LoVo (cell line): ENCODE measurements around the gene SLC24A3.

ENCODE experiments used
- DNase-seq: peaks from one replicate; pipeline ENCODE4 v3.0.0-alpha.2; 2016; ENCODE audit warnings: low spot score

SLC24A3 gene

DNA sequence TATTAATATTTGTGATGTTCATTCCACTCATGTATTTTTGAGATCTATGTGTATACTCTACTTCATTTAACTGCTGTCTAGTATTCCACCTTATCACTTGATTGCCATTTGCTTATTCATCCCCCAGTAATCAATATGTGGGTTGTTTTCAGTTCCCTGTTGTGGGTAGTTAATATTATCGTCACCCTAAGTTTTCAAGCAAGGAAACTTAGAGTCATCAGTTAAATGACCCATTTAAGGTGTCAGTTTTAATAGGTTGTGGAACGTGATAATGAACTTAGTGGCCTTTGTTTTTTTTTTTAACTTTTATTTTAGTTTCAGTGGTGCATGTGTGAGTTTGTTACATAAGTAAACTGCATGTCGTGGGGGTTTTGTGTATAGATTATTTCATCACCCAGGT lies 90.3 kb downstream of the SLC24A3 start:
- no peak for DNase-seq

DNA sequence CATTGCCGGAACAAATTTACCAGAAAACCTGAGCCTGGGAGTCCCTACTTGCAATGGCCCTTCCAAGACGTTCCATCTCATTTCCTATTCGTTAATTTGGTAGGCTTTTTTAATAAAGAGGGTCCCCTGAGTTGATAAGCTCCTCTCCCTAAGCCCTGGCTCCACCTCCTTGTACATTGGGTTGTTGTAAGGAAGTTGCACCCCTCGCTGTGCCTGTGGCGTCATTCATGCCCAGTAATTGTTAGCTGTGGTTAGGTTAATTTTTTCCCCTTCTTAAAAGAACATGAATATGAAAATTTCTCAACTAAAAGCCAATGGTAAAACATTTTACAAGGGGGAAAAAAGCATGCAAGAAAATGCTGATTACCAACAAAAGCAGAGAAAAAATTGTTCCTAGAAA lies 91.9 kb downstream of the SLC24A3 start:
- no peak for DNase-seq

DNA sequence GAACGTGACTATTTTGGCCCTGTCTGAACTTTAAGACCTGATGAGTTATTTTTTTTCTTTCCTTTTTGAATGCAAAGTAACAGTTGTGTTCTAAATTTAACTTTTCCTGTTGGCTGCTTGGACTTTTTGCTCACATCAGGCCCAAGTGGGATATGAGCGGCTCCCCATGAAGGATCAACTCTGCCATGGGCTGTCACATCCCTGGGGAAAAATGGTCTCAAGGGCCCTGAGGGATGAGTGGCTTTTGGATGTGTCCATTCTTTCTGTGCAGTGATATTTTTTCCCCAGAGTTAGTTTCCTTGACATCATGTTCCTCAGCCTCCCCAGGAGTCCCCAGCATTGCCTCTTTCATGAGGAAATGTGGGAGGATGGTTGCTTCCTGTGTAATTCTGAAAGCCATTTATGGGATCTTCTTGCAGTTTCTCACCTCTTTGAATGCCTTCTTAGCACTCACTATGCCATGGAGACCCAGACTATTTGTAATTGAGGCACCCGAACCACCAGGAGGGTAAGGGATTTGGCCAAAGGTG lies 92.5 kb downstream of the SLC24A3 start:
- DNase-seq, result no peak

DNA sequence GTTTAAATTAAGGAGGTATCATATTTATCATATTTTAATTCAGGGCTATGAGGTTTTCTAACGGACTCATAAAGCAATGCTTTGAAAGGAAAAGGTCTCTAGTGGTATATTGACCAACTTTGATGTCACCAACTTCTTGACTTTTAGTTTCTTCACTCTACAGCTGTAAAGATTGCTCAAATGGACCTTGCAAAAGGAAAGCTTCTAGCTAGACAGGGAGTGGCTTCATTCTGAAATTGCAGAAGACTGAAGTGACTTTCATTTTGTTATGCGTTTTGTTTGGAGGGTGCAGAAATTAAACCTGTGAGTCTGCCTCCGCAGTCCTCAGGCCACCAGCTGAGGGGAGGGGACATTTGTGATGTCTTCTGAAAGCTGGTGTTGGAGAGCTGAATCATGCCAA lies 95.7 kb downstream of the SLC24A3 start:
- no peak for DNase-seq

DNA sequence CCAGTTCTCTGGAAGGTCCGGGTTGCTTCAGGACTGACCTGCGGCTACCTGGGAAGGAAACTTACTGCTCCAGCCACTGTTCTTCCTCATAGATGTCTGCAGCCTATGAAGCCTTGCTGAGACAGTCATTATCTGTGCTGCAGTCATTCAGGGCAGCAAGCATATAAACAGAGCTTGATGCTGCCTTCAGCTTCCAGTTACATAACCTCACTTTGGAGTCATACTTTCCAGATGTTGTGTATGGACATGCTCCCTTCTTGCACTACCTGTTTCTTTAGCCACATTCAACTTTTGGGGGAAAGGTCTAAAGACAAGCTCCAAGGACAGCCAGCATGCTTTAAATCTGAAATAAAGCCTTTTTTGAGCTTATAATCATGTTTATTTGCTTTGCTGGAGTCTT lies 98.1 kb downstream of the SLC24A3 start:
- no peak for DNase-seq

DNA sequence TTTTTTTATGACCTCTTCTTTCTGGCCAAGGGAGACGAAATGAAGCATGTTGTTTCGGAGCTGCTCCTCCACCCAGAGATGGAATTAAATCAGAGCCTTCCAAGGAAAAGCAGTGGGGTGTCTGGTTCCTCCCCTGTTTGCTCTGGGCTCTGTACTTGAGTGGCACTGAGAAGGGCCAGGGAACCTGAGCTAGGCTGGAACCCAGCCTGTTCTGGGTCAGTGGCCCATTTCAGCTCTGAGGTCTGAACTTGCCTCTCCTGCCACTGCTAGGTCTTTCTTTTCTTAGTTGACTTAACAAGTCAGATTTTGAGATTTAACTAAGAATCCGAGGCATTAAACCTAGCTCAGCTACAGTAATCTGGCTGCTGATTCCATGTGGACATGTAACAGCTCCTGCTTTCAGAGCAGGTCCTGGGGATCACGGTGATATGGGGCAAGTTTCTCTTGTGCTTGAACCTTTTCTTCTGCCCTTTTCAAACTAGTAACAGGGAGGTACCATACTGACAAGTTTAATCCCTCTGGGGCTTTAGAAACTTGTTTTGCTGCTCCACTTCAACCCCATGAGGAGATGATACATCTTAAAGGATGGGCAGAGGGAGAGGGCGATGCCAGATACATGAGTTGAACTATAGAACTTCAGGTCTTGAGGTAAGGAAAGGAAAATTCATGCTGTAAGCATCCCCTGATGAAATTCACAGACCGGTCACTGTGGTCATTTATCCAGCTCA lies 101.1 kb downstream of the SLC24A3 start:
- DNase-seq, result no peak

DNA sequence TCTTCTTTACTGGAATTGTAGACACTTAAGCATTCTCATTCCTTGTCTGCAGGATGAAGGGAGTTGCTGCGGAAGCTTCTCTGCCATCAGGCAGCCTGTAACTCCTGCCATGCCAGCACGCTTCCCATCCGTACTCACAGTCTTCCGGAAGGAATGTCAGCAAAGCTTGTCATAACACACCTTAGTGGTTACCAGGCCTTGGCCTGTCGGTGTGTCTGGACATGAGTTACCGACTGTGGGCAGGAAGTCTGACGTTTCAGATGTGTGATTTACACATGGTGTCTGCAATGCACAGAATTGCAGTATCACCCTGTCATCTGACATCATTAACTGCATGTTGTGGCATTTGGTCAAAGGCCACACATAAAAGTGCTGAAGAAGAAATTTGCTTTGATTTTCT lies 102.2 kb downstream of the SLC24A3 start:
- no peak for DNase-seq

DNA sequence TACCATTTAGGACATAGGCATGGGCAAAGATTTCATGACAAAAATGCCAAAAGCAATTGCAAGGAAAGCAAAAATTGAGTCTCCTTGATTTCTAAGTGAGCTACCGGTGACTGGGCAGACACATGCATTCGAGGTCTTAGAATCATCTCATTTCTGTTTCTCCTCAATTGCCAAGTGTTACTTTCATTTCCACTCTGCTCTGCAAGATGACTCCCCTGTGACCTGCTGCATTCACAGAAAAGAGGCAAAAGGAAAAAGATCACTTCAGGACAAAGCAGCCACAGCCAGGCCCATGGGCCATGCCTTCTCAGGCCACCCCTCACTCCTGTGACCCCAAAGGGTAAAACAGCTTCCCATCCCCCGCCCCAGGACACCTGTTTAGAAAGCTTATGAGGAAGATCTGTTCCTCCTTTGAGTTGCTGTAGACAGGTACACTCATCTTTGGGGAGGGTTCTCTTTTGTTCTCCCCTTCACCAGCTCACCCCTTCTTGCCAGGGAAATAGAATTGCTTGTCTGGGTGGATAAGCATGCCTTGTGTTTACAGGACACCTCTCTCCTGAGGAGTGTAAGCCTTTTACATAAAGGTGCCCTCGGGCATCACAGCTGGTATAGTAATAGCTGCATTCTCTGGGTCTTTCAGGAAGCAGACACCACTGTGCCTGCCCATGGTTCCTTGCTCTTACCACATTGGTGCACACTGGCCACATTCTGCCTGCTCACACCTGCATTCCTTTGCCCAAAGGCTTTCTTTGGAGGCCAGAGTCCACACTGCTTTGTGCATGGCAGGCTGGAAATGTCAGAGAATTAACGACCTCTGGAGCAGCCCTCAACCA lies 105.0 kb downstream of the SLC24A3 start:
- no peak for DNase-seq

DNA sequence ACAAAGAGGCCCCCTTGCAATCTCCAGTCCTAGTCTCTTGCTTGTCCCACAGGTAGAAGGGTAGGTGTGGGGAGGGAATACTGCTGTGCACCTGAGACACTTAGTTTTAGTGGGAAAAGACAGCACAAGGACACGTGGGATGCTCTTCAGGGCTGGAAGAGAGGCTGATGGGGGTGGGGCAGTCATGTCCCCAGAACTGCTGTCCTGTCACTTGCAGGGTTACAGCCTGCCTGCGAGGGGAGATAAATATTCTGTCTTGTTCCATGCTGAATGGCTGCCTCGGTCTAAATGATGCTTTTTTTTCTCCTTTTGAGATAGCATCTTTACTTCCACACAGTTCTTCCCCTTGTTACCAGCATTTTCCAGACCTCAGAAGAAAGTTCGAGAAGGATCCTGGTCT lies 106.2 kb downstream of the SLC24A3 start:
- DNase-seq, result no peak

DNA sequence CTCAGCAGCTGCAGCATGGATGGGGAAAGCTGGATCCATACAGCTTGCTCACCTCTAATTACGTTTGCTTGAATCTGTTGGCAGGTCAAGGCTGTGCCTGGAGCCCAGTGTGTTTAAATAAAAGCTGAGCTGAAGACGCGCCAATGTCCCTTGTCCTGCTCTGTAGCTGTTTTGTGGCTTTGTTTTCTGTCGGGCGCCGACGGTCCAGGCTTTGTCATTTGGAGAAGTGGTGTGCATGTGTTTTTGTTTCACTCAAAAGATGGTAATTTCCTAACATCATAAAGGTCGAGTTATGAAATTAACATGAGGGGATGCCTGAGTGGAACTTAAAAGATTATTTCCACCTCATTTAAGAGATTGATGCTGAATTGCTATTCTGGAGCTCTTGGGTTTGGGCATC lies 107.6 kb downstream of the SLC24A3 start:
- no peak for DNase-seq

DNA sequence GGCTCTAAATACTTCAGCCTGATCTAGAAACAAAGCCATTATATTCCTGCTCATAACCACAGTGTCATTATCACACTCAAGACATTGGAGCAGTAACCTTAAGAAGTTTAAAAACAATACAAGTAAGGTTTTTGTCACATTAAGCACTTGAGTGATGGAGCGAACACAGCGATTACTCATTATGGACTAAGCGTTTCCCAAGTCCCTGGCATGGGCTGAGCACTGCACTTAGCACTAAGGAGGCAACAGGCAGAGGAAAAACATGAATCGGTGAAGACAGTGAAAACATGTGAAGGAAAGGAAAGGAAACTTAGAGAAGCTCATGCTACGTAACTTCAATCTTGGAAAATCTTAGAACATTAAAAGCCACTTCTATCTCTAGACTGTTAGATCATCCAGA lies 108.7 kb downstream of the SLC24A3 start:
- DNase-seq, result no peak

DNA sequence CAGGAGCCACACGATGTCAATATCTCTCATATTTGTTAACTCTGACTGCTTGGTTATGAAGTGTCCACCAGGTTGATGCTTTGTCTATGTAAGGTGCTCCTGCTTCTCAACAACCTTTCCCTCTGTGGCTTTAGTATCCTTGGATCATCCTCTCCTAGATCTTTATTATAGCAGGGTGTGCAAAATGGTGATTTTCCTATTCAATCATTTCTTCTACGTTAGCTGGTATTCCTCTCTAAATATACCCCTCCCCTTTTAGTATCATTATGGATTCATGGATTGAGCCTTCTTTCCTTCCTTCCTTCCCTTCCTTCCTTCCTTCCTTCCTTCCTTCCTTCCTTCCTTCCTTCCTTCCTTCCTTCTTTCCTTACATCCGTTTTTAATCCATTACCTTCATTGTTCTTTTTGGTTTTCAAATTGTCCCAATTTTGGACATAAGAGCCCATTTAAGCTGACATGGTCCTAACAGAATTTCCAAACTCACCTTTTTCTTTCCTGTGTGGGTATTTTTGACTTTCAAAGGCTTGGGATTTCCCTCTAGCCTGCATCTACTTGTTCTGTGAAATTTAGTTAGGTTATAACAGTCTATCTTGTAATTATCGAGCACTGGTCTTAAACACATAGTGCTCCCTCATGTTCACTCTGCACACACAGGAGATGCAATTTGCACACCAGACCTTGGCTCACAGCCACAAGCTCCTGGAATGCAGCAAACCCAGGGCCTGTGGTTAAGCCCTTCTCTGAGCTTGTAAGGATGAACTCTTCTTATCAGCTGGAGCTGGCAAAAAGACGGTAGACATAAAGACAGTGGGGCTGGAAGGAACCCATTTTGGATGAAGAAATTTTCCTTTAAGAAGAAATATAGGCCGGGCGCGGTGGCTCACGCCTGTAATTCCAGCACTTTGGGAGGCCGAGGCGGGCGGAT lies 109.9 kb downstream of the SLC24A3 start:
- DNase-seq, result no peak

DNA sequence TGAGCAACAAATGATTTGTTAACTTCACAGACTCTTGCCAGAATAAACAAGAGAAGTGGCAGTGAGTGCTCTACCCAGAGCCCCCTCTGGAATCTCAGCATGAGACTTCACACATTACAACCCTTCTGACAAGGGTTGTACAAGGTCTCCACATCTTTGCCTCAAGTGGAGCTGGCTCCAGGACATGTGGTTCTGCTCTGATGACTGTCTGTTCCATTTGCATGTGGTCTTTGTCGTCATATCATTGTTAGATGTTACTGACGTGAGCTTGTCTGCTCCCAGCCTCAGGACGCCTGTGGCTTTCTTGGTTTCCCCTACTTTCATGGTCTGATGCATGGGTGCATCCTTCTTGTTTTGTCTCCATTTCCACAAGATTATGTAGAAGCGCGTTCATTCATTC lies 115.0 kb downstream of the SLC24A3 start:
- no peak for DNase-seq

DNA sequence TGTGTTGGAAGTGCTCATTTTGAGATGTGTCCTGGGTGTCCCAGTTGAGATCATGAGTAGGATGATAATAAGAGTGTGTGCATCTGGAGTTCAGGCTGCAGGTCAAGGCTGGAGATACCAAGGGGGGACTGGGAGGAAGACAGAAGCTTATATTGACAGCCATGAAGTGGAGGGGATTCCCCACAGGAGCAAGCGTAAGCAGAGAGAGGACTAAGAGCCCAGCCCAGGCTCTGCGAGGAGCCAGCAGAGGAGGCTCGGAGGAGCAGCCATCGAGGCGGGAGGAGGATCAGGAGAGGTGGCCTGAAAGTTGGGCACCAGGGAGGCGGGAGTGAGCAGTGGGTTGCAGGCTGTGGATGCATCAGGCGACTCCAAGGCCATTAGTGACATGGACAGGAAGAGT lies 116.2 kb downstream of the SLC24A3 start:
- DNase-seq, result no peak

DNA sequence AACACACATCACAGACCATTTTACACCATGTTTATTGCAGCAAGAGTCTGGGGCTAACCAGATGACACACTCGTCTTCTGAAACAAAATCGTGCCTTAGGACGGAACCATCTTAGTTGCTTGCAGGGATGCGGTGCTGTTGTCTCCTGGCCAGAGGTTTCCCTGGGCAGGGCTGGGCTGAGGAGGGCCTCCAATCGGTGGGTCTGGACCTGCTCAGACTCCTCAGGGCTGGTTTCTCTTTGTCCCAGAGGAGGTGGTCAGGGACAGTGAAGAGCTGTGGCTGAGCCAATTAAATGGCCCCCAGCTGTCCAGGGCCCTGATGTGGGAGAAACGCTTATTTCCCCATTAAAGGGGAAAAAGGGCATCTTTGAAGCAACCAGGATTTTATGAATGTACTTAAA lies 117.6 kb downstream of the SLC24A3 start:
- DNase-seq, result no peak

DNA sequence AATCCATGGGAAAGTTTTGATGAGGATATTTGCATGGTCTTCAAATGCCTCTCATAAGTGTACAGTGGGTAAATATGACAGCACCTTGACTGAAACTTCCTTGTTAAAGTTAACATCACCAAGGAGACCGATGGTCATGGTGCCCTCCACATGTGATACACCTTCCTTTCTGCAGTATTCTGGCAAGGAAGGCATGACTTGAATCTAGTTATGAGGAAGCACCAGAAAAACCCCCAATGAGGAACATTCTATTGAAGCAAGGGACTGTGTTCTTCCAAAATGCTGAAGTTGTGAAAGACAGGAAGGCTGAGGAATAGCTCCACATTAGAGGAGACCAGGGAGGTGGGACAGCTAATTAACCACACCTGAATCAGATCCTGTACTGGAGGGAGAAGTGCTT lies 118.3 kb downstream of the SLC24A3 start:
- DNase-seq, result no peak

DNA sequence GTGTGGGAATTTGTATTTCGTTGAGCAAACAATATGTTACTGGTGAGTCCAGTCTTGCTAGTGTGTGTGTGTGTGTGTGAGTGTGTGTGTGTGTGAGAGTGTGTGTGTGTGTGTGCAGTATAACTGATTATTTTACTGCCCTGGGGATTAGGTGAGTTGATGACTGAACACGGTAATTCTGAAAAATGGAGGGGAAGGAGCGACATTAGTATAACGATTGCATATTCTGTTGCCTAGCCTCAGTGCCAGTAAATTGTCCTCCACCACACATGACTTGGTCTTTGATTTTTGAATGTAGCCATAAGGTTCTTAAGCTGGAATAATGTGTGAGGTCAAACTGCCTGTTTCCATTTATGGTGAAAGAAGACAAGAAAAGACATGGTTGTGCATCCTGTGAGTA lies 121.1 kb downstream of the SLC24A3 start:
- DNase-seq, result no peak

DNA sequence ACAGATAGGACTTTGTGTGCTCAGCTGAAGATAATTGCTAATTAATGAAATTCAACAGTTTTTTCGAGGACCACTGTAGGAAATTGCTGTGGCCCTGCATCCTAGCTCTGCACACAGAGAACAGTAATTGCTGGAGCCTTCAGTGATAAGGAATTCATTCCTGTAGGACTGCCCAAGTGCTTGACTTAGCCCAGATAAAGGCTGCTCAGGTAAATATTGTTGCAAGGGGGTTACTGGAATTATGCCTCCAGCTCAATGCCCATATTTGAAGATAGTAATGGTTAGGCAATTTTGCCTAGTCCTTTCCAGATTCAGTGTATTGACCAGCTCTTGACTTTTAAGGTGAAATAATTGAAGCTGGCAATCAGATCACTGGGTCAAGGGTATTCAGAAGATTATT lies 122.9 kb downstream of the SLC24A3 start:
- DNase-seq, result no peak

DNA sequence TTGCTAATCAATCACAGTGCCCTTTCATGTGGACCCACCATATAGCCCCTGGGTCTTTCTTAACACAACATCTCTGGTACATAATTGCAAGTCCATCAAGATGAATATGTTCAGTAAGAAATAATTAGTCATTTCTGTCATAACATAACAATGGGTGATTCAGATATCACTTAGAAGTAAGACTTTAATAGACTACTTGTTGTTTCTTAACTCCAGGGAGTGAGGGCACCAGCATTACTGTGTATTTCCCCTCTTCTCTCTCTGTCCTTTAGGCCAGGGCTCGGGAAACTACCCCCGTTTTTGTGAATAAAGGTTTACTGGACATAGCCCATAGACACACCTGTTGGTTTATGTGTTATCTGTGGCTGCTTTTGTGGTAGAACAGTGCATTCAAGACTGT lies 123.5 kb downstream of the SLC24A3 start:
- no peak for DNase-seq

DNA sequence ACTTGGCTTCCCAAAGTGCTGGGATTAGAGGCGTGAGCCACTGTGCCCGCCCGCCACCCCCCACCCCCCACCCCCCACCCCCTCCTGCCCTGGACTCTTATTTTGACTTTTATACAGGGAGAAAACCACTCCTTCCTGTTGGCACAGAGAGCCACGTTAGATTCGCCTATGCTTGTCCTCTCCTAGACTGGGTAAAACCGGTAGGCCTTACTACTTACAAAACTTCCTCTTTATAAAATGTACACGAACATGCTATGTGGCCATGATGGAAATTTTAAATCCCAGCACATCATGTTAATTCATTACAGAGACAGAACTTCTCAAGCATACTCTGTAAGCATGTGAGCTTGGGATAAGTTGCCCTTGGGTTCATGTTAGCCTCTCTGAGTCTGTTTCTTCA lies 124.2 kb downstream of the SLC24A3 start:
- no peak for DNase-seq

DNA sequence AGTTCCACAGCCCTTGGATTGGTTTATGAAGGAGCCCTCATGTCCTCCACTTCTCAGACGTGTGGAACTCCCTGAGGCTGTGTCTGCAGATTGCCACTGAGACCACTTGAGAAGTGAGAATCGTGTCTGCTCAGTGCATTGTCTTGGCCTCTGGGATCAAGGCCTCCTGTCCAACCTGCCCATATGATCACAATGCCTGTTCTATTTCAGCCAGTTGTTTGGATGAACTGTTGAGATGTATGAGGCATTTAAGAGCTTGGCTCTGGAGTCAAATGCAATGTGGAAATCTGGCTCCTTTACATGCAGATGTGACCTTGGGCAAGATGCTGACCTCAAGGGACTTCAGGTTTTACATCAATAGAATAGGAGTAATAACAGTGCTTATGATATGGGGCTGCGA lies 125.9 kb downstream of the SLC24A3 start:
- DNase-seq, result no peak

DNA sequence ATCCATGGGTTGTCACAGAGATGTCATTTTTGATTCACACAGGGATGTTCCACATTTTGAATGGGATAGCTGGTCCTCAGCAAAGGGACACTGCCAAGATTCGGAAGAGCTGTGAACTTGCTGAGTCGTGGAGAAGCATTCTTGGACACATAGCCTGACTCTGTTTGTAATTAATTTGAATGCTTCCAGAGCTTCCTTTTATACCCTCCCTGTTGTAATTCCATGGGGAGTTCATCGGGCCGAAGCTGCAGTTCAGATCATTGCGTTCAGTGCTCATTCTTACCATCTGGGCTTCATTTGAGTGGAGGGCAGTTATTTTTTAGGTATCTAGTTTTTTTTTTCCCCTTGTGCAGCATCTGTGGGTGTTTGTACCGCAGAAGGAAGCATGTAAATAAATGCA lies 126.5 kb downstream of the SLC24A3 start:
- DNase-seq, result no peak
